ENCODE results near the gene EVPL. TPM values are rescaled to one million over a fixed set of nuclear protein-coding genes. Genes with fewer than 3 reads are reported as not detected.

Gene EVPL
- polyA plus RNA-seq (2011; rRNA removed) (not detected in 2 replicates), polyA minus RNA-seq (2011; rRNA and poly(A)+ RNA removed) (not detected in 2 replicates)

DNA sequence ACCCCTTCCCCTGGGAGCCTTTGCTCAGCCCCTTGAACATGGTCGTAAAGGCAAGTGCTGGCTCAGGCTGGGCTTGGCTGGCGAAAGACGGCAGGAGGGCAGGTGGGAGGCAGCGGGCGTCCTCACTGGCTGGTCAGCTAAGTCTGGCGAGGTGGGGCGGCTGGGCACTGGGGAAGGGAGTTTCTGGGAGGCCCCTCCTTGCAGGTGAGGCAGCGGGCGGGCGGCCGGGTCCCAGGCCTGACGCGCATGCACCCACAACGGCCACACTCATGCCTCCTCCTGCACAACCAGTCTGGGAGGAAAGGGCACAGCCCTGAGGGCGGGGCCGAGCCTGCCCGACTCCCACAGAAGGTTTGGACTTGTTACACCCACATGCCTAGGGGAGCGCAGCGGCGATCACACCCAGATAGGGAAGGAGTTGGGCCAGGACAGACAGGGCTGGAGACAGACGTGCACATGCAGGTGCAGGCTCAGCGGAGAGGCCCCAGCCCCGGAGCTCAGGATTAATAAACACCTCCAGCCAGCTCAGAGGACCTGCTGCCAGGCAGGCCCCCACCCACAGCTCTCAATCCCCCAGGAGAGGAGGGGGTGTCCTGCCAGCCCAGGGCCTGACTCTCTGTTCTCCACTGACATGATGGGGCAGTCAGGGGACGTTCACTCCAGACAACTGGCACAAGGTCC lies at the start of gene EVPL:
Gene EVPL, minus strand, starts transcription at position 148 of the 681 bp plus-strand sequence. Its CDS starts 108 bp downstream, at position 40.
- Histone ChIP-seq H3K27ac (ENCODE audit: low read depth, low read length) (no peak within 1 kb of the TSS), H3K4me3 (ENCODE audit: low read depth, low read length) (no peak within 1 kb of the TSS), H3K27me3 (ENCODE audit: control insufficient read depth, insufficient read depth, low read length) (peaks cover 3% of the 10 kb centered on the region), H3K9me3 (ENCODE audit: control insufficient read depth, insufficient read depth, low read length) (peaks cover 3% of the 10 kb centered on the region; the same call in 1 of the 2 replicates)
- POLR2A ChIA-PET: no interaction called here
- CTCF ChIA-PET: no interaction called here
- no peak for DNase-seq (ENCODE audit: low read depth, low spot score)
- TF ChIP-seq CTCF (IDR thresholded peaks at IDR 0.05; ENCODE audit: low read depth, low read length): no peak

- Histone ChIP-seq H3K27ac (ENCODE audit: low read depth, low read length) (no peak overlapping the region), H3K9me3 (ENCODE audit: control insufficient read depth, insufficient read depth, low read length) (peaks cover 4% of the 10 kb centered on the region; the same call in 1 of the 2 replicates), H3K4me3 (ENCODE audit: low read depth, low read length) (no peak overlapping the region), H3K27me3 (ENCODE audit: control insufficient read depth, insufficient read depth, low read length) (peaks cover 66% of the 10 kb centered on the region)
- no peak for TF ChIP-seq CTCF (IDR thresholded peaks at IDR 0.05; ENCODE audit: low read depth, low read length)
- CTCF ChIA-PET: no interaction called here
- DNase-seq (ENCODE audit: low read depth, low spot score): no peak
- POLR2A ChIA-PET: no interaction called here
These were observed 49.1 kb upstream of the EVPL start for GRCh38 chr17:76076146-76076764.

GRCh38 chr17:76075364-76076145 lies 48.4 kb upstream of the EVPL start:
- no peak for DNase-seq (ENCODE audit: low read depth, low spot score)
- peaks cover 4% of the 10 kb centered on the region; the same call in 1 of the 2 replicates for H3K9me3 ChIP-seq (ENCODE audit: control insufficient read depth, insufficient read depth, low read length)
- no peak overlapping the region for H3K27ac ChIP-seq (ENCODE audit: low read depth, low read length)
- CTCF ChIA-PET: interaction anchor here (0.6 kb wide), 1 partner anchor 77 kb away, joined by 3 read pairs; no protein-coding TSS in a partner anchor
- POLR2A ChIA-PET: no interaction called here
- no peak for TF ChIP-seq CTCF (IDR thresholded peaks at IDR 0.05; ENCODE audit: low read depth, low read length)
- peaks cover 64% of the 10 kb centered on the region for H3K27me3 ChIP-seq (ENCODE audit: control insufficient read depth, insufficient read depth, low read length)
- no peak overlapping the region for H3K4me3 ChIP-seq (ENCODE audit: low read depth, low read length)

GRCh38 chr17:76074390-76075363 lies 47.6 kb upstream of the EVPL start, which contains the start of gene GALR2:
Gene GALR2, plus strand, starts transcription at chr17:76074781. Its CDS starts 103 bp downstream, at chr17:76074884.
- H3K9me3 ChIP-seq (ENCODE audit: control insufficient read depth, insufficient read depth, low read length): peaks cover 4% of the 10 kb centered on the region; the same call in 1 of the 2 replicates
- CTCF ChIA-PET: interaction anchor here (0.6 kb wide), 1 partner anchor 47 kb away, joined by 3 read pairs; no protein-coding TSS in a partner anchor
- POLR2A ChIA-PET: no interaction called here
- TF ChIP-seq CTCF (IDR thresholded peaks at IDR 0.05; ENCODE audit: low read depth, low read length): no peak
- H3K27me3 ChIP-seq (ENCODE audit: control insufficient read depth, insufficient read depth, low read length): peaks cover 55% of the 10 kb centered on the region
- no peak within 1 kb of the TSS for H3K27ac ChIP-seq (ENCODE audit: low read depth, low read length)
- DNase-seq (ENCODE audit: low read depth, low spot score): no peak
- H3K4me3 ChIP-seq (ENCODE audit: low read depth, low read length): no peak within 1 kb of the TSS
